Activated gamma-delta T cell (primary cell): ENCODE results near the gene TMEM86B.

Experiments used
- DNase-seq: peaks from one replicate; lab custom pipeline; 2025; lab: John Stamatoyannopoulos, UW

Gene TMEM86B

GRCh38 chr19:55257461-55258420 lies 29.2 kb upstream of the TMEM86B start:
- no peak for DNase-seq

GRCh38 chr19:55256562-55257460 lies 28.2 kb upstream of the TMEM86B start:
- no peak for DNase-seq

GRCh38 chr19:55255618-55256423 lies 27.3 kb upstream of the TMEM86B start:
- DNase-seq, result no peak

GRCh38 chr19:55254625-55254977 lies 26.0 kb upstream of the TMEM86B start:
- no peak for DNase-seq

GRCh38 chr19:55253842-55254624 lies 25.5 kb upstream of the TMEM86B start:
- DNase-seq, result peak; percentile 37

GRCh38 chr19:55252760-55253663 lies 24.4 kb upstream of the TMEM86B start:
- no peak for DNase-seq

- DNase-seq, result no peak
Observed at GRCh38 chr19:55251341-55252081, 22.9 kb upstream of the TMEM86B start.

- no peak for DNase-seq
Observed at GRCh38 chr19:55250262-55251036, 21.9 kb upstream of the TMEM86B start.

- DNase-seq, result no peak
Observed at GRCh38 chr19:55249841-55250240, 21.3 kb upstream of the TMEM86B start.

GRCh38 chr19:55248704-55249103 lies 20.1 kb upstream of the TMEM86B start:
- no peak for DNase-seq

GRCh38 chr19:55248166-55248675 lies 19.7 kb upstream of the TMEM86B start:
- DNase-seq, result no peak

GRCh38 chr19:55247621-55248099 lies 19.1 kb upstream of the TMEM86B start:
- no peak for DNase-seq

GRCh38 chr19:55246462-55247451 lies 18.2 kb upstream of the TMEM86B start:
- DNase-seq, result no peak

- DNase-seq, result no peak
Observed at GRCh38 chr19:55245236-55245904, 16.8 kb upstream of the TMEM86B start.

GRCh38 chr19:55244004-55244680 lies 15.6 kb upstream of the TMEM86B start:
- DNase-seq, result no peak

GRCh38 chr19:55242517-55242916 lies 14.0 kb upstream of the TMEM86B start:
- no peak for DNase-seq
